HG02943 (cell line): Measurements from ENCODE around the gene PBXIP1.
A peak's percentile ranks its signal among the peaks of the same experiment; 100 is the strongest.
"Not testable (repeated sequence)": the region's sequence is repeated elsewhere in the genome, so short reads cannot be mapped to it uniquely, and the experiment has no call there.

Experiments used
- ATAC-seq: cut with Tn5 transposase; IDR thresholded peaks from one replicate; pipeline ENCODE4 v1.9.1; 2021; ENCODE audit warnings: mild to moderate bottlenecking, low read depth, moderate library complexity; ENCODE audit not compliant: unreplicated experiment

PBXIP1 gene

DNA sequence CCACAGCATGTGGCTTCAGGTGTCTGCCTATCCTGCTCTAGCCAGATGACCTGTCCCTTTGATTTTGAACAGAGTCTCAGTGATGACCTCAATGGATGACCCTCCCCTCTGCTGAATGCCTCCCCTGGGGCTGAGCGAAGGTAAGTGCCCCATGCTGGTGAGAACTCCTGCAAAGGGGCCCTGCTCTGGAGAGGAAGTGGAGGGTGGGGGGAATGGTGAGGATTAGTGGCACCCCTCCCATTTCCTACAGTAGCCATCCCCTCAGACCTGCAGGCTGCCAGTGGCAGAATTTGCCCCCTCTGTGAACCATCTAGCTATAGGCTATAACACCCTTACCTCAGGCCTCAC is 15.7 kb downstream of the PBXIP1 start:
- no peak for ATAC-seq

DNA sequence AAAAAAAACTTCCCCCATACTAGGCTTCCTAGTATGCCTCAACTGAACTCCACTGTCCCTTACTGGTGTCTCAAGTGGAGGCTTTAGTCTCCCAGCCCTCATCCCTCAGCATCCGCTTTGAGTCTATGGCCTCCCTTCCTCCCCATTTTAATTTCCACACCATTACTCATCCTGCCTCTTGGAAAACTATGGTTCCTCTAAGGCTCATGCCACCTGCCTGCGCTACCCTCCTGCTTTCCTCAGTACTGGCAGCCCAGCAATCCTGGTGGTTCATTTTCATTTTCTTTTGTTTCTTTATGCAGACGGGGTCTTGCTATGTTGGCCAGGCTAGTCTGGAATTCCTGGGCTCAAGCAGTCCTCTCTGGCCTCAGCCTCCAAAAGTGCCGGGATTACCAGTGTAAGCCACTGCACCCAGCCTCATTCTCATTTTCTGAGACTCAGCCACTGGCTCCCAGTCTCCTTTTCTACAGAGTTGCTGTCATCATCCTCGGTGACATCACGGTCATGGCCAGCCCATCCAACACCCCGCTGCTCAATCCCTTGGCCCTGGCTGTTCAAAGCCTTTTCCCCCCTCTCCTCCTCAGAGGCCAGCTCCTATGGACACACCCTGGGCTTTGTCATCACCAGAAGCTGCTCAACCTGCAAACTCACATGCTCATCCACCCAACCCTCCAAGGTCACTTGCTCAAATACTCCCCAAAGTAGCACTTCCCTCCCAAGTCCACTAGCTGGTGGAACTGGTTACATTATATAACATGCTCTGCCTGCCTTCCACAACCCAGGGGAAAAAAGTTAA is 17.1 kb downstream of the PBXIP1 start:
- ATAC-seq: no peak

DNA sequence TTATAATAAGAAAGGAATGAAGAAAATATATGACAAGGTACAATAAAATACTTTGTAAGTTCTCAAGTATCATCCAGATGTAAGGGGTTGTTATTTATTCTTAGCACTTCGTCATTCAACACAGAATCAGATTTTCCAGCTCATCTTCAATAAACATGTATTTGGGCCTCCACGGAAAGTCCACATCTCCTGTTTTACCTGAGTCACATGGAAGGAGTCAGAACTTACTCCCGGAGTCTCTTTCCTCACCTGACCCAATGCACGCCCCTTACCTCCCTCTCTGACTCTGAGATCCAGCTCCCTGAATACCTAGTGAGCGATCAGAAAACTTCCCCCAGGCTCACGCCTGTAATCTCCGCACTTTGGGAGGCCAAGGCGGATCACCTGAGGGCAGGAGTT is 17.9 kb downstream of the PBXIP1 start:
- no peak for ATAC-seq

DNA sequence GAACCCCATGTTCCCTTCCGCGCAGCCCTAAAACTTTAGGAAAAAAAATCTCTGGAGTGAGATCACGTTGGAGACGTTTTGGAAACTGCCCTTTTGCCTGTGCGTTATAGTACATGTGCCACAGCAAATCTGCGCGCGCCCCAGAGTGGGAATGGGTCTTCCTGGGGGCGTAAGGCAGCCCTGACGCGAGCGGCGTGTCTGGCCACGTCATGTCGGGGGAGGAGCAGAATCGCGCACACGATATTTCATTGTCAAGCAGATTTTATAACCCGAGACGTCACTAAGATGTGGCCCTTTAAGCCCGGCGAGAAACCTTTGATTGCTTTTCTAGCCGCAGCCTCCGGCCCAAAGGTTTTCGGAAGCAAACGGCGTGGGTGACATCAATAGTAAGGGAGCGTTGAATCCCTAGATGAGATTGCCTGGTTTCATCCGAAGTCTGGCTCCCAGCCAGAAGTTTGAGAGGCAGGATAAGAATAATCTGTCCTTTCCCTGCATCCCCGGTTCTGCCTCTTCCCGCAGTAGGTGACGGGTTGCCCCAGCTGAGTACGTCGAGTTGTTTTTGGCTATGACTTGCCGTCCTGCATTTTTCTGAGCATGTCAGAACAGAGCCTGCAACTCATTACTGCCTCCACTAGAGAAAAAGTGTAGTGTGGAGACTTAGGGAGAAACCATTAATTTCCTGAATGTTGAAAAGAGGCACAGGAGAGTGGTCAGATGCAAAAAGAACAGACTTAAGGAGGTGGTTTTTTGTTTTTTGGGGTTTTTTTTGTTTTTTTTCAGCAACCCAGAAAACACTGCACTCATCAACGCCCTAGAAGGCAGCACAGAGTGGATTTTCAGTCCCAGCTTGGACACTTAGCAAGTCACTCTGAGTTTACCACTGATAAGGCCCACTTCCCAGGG is 18.6 kb downstream of the PBXIP1 start:
- peak; percentile 49 for ATAC-seq

DNA sequence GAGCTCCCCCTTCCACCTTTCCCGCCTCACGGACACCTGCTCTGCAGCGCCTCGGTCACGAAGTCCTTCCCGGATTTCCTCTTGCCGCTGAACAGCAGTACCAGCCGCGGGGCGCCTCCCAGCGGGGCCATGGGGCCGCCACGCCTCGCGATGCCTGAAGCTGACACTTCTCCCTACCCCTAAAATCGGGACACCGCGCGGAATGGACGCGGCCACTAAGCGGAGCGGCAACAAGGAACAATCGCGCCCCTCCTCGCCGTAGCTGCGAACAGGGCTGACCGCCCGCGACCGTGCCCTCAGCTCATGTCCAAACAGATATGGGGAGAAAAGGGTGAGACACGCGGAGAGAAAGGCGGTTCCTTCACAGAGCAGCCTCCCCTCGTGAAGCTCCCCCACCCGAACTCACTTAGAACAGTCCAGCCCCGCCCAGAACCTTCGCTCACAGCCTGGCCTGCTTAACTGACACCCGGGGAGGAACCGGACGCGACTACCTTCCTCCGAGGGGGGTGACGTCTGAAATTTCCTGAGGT is 19.3 kb downstream of the PBXIP1 start, which contains the start of gene PMVK:
Gene PMVK (minus strand): TSS at position 165 of the 530 bp plus-strand sequence. CDS start 34 bp downstream, at position 131.
- ATAC-seq: peak; percentile 78

DNA sequence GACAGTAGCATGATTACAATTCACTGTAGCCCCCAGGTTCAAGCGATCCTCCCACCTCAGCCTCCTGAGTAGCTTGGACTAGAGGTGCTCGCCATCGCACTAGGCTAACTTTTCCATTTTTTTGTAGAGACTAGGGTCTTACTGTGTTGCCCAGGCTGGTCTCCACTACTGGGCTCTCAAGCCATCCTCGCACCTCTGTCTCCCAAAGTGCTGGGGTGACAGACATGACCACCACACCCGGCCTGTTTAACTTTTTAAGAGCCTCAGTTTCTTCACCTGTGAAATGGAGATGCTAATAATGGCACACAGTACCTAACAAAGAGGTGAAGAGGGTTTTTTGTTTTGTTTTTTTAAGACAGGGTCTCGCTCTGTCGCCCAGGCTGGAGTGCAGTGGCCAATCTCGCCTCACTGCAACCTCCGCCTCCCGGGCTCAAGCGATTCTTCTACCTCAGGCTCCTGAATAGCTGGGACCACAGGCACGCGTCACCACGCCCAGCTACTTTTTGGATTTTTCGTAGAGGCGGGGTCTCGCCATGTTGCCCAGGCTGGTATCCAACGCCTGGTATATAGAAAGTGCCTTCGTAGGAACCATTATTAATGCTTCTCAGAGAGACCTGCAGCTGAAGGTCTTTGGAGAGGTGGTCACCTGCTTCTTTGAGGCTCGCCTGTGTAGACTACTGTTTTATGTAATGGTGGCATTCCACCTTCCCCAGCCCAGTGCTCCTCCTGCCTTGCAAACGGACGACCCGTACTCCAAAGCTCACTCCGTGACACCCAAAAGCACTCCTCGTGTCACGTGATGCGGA is 19.9 kb downstream of the PBXIP1 start:
- no peak for ATAC-seq

DNA sequence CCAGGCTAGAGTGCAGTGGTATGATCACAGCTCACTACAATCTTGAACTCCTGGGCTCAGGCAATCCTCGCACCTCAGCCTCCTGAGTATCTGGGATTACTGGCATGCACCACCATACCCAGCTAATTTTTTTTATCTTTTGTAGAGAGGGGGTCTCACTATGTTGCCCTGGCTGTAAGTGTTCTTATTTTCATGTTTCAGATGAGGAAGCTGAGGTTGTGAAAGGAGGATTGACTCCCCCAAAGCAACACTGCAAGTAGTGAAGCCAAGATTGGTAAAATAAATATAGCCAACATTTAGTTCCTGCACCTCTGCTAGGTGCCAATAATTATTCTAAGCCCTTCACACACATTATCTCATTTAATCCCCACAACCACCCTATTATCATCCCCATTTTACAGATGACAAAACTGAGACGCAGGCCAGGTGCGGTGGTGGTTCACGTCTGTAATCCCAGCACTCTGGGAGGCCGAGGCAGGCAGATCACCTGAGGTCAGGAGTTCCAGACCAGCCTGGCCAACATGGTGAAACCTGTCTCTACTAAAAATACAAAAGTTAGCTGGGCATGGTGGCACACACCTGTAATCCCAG is 21.4 kb downstream of the PBXIP1 start:
- ATAC-seq: no peak

DNA sequence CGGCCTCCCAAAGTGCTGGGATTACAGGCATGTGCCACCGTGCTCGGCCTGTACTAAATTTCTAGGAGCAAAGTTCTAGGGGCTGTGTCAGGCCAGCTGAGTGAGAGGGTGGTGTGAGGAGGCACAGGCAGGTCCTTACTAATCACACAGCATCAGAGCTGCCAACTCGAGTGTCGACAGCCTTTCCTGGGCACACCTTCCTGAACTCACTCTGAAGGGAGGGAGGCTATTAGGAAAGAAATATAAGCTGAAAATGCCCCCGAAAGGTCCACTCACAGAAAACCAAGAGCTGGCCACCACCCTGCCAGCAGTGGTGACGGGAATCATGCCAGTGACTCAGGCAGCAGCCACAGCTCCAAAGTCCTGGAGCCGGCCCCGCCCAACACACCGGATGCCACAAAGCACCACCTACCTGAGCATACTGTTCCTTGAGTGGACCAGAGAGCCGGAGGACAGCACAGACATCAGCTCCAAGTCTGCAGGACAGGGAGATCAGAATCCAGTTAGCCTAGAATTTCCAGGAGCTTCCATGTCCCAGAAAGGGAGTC is 23.9 kb downstream of the PBXIP1 start:
- no peak for ATAC-seq

DNA sequence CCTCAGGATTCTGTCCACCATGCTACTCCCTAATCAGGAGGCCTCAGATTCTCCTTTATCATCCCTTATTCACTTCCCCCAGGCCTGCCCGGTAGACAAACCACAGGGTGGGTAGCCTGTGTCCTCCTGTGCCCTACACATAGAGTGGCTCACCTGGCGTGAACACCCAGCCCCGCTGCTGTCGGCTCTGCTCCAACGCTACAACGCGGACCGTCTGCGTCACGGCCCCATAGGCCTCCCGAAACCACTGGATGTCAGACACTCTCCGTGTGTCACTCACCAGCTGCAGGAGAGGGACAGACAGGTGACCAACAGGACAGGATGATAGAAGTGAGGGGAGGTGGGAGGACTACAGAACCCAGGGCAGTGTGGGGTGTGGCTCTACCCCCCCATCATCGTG is 29.7 kb downstream of the PBXIP1 start:
- no peak for ATAC-seq

DNA sequence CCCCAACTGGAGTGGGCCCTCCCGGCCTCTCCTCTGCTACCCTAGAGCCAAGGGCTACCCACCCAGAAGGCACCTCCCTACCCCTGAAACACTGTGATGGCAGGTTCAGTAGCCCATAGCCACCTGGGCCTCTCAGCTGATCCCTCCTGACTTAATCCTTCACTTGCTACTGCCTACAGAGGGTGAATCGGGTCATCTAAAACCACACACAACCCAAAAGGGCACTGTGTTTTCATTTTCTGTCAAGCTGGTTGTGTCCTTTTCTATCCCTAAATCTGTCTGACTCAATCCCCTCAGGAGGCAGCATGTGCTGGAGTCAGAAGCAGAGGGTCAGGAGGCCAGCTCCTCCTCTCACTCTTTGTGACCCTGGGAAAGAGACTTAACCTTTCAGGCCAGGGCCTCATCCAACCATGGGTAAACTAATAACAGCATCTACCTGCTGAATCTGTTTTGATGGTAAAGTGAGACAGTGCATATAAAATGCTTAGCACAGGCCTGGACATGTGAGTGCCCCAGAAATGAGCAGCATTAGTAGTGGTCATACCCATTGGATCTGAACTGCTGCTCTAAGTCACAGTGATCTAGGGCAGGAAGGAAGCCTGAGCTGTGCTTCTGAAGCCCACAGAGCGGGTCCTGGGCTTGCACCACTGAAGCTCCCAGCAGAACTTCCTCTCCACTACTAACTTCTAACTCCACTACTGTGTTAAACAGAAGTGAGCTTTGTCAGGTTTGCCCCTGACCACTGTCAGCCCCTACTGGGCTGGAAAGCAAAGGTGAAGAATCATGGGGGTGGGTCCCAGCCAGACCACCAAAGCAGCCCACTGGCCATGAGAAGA is 30.3 kb downstream of the PBXIP1 start:
- no peak for ATAC-seq

DNA sequence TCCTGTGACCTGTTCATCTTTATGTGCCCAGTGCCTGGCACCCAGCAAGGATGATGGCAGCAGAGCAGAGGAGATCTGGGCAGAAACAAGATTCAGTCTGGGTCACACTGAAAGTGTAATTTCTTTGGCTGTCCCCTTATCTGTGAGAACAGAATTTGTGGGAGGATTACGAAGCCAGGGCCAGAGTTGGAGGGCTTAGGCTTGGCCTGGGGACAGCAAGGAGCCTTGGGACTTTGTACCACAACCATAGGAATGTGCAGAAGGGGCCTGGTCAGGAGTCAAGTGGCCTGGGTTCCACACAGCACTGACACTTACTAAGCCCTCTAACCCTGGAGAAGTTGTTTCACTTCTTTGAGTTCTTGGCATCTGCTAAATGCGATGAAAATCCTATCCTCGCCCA is 32.2 kb downstream of the PBXIP1 start:
- ATAC-seq: no peak

DNA sequence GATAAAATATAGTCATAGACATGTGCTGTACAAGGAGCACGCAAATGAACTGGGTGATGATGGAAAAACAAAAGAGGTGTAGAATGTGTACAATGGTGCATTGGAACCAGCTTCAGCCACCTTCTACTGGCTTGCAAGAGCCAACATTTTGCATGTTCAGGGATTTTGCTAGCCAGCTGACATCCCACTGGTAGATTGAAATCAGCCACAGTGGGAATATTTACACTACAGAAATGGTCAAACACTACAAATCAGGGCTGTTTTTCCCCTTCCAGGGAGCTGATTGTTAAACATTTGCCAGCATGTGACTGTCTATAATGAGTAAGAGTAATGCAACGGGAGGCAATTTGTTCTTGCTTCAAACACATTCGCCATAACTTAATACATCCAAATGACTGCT is 42.6 kb downstream of the PBXIP1 start:
- ATAC-seq: no peak

DNA sequence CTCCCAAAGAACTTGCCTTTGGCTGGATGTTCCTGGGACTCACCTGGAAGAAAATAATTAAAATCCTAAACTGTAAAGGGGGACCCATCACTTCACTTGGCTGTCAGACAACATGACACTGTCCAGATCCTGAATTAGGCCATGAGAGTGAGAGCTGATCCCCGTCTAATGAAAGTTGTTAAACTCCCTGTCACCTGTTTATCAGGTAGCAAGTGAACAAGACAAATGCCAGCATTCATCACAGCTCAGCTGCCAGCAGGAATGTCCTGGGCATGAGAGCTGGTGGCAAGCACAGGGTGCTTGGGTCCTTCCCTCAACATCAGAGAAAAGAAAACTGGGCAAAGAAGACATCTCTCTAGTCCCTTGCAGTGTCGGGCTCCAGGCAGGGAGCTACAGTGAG is 43.1 kb downstream of the PBXIP1 start:
- no peak for ATAC-seq

DNA sequence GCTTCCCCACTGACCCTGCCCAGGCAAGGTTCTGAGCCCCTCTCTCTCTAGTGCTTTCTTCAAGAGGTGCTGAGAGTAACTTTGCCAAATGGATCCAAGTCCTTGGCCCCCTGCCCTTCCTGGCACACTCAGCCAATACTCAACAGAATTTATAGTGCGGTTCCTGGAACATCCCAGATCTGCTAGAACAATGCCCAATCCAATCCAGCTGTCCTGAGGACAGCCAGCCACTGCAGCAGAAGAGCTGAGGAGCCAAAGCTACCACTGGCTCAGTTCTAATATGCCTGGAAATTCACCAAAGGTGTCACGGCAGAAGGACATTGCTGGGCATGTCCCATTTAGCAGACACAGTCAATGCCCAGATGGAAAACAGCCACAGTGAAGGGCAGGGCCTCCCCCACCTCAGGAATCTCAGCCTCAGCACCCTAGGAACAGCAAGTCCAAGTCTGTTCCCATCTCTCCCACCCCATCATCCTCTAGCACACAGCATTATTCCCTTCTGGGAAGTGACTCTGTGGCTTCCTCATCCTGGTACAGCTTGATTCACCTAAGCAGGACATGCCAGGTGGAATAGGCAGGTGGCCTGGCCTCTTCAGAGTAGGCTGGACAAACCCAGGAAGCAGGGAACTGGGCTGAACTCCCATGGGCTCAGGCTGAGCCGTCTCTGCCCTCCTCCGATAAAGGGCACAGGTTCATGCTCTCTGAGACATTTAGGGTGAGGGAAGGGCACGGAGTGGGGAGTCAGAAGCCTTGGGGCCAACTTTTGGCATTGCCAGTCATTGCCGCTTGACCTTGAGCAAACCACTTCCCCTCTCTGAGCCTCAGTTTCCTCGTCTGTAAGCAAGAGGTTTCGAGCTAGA is 44.0 kb downstream of the PBXIP1 start:
- no peak for ATAC-seq

DNA sequence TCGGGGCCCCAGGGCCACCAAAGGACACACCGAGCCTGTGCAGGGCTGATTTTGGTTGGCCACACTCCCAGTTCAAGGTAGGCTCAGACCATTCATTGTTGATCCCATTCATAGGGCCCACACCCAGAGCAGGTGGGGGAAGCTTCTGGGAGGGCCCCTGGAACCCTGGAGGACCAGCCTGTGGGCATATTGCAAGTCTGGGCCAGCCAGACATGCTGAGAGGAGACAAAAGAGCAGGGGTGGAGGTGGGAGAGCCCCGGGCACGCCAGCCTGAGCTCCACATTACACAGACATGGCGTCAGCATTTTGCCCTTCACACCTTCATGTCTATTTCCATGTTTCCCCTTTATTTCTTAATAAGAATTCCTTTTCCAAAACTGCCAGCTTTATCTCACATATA is 45.0 kb downstream of the PBXIP1 start:
- ATAC-seq: no peak

DNA sequence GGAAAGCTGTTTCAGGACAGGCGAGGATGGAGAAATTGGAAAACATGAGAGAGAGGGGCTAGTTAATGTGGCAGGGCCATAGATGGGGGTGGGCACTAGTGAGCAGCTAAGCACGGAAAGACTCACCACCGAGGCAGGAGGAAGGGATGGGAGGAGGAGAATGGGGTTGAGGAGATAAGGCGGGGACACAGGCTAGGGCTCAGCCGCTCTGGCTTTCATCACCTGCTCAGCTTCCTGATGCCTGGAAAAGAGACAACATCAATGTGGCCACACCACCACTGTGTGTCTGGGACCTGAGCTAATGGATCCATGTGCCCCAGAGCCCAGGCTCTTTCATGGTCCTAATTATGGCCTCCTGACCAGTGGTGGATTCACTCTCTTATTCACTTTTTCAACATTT is 47.0 kb downstream of the PBXIP1 start:
- ATAC-seq: no peak

DNA sequence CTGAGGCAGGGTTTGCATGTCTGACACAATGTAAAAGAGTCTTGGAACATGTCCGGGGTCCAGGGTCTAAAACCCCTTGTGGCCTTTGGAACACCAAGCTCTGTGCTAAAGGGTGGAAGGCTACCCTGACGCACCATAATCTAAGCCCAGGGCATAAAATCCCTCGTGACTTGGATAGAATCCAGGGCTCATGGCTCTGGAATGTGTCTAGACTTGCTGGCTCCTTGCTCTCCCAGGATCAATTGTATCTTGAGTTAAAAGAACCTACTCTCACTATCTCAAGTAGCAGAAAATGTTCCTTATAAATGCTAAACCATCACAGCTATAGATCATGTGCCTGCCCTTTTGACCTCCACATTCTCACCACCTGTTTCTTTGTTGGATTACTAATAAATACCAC is 47.8 kb downstream of the PBXIP1 start:
- ATAC-seq: not testable (repeated sequence)

DNA sequence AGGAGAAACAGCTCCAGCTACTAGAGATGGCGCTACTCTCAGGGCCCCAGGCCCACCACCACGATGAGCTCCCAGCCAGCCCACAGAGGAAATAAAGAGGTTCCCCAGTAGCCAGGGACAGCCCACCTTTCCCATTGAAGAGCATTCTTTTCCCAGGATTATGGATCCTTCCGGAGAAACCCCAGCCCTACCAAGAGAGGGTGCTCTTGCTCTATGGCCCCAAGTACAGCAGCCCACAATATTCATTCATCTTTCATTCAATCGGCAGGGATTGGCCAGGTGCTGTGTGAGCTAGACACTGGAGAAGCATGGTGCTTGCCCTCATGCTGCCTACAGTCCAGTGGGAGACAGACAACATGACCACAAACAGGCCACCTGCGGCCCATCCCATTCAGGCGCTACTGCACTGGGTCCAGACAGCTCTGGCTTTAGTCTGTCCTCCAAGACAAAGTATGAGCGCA is 49.2 kb downstream of the PBXIP1 start:
- no peak for ATAC-seq
